Adrenal gland (tissue), 5 donors: ENCODE measurements around the gene TOR4A.

Experiments used
- CTCF ChIP-seq, 6 experiments: fragments of 450-650 bp in 4 of 6; fragments of 200-600 bp in 2 of 6; sonication (generic) in 1 of 6; IDR thresholded peaks; 1 replicate in 5 of 6; 2 replicates in 1 of 6; pipeline versions ENCODE4 v1.5.1 to v1.8.0; 2016 to 2021; ENCODE audit warnings: antibody characterized with exemption in 6 of 6, mild to moderate bottlenecking in 2 of 6, moderate library complexity in 1 of 6
- POLR2A ChIP-seq, 2 donors: fragments of 450-650 bp; IDR thresholded peaks; one replicate each; pipeline ENCODE4 v1.6.1; 2017; ENCODE audit warnings: antibody characterized with exemption in 2 of 2, mild to moderate bottlenecking in 2 of 2, moderate library complexity in 1 of 2
- donor health status: DM: no; HTN: no; CAD: no.

- TF ChIP-seq POLR2A (IDR thresholded peaks at IDR 0.05): no peak
- no peak for TF ChIP-seq CTCF (IDR thresholded peaks at IDR 0.05)
Measured at GRCh38 chr9:137317021-137317717, 39.6 kb downstream of the TOR4A start.
